NT2/D1 (cell line): ENCODE results near the gene DCN.

ENCODE experiments used
- YY1 ChIP-seq: IDR thresholded peaks from 2 replicates; pipeline ENCODE4 v1.6.1; 2011; ENCODE audit not compliant: insufficient read length, insufficient read depth
- ZNF274 ChIP-seq: IDR thresholded peaks from 2 replicates; pipeline ENCODE4 v1.6.1; 2011; ENCODE audit warnings: mild to moderate bottlenecking, low read depth, low read length

- TF ChIP-seq ZNF274 = no peak
- TF ChIP-seq YY1 = no peak
These were observed 36.9 kb upstream of the DCN start for GRCh38 chr12:91219511-91219910.
